GM18526 (cell line): ENCODE measurements around the gene CA12.

Source experiments
- POLR2A ChIP-seq: IDR thresholded peaks from 3 replicates; pipeline ENCODE4 v1.6.1; 2011; ENCODE audit not compliant: insufficient read length; ENCODE audit errors: extremely low read depth

The CA12 gene

DNA sequence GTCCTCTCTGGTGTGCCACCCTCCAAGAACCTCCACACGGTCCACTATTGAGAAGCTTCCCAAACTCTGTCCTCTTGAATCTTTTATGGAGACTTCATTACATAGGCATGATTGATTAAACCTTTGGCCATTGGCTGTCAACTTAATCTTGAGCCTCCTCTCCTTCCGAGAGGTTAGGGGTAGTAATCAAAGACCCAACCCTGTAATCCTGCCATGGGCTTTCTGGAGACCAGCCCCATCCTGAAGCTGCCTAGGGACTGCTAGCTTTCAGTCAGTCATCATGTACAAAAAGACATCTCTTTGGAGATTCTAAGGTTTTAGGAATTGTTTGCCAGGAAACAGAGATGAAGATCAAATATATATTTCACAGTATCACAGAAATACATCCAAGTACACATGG is 67.2 kb downstream of the CA12 start:
- TF ChIP-seq POLR2A, result no peak

DNA sequence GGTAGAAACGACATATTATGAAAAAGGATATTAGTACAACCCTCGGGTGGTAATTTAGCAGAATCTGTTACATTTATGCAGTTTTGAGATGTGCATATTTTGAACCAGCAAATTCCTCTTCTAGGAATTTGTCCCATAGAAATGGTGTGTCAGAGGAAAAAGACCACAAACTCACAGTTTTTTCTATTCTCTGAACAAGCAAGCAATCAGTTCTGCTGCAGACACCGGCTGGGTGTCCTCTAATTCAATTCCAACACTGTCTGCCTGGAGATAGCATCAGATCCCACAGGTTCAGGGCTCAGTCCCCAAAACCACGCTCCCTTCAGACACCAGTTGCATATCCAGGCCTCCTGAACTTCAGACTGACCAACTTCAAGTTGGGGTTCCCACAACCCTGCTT is 67.8 kb downstream of the CA12 start:
- TF ChIP-seq POLR2A, result no peak

DNA sequence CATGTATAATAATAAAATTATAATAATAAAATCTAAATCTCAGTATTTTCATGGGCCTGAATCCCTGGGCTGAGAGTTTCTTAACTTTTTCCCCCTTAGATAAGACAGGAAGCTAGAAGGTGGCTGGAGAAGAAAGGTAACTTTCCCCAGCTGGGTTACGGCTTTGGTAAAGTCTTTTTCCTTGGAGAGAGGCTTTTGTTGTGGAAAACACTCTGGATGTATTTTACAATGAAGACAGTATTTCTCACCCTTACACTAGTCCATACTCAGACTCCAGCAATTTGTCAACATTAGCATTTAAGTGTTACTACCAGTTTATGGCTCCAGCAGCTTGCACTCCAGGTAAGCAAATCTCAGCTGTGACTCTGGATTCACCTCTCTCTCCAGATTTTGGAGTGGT is 69.4 kb downstream of the CA12 start:
- no peak for TF ChIP-seq POLR2A

DNA sequence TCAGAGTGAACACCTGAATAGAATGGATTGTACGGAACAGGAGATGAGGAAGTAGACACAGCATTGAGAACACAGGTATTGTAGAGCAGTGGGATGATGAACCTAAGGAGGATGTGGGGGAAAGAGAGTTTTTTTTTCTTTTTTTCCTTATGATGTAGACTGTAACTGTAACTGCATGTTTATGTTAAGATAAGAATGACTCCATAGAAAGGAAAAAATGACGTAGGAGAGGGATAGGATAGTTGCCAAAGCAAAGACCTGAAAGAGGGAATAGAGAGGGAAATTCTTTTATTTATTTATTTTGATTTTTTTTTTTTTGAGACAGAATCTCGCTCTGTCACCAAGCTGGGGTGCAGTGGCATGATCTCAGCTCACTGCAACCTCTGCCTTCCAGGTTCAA is 71.0 kb downstream of the CA12 start:
- TF ChIP-seq POLR2A, result no peak

DNA sequence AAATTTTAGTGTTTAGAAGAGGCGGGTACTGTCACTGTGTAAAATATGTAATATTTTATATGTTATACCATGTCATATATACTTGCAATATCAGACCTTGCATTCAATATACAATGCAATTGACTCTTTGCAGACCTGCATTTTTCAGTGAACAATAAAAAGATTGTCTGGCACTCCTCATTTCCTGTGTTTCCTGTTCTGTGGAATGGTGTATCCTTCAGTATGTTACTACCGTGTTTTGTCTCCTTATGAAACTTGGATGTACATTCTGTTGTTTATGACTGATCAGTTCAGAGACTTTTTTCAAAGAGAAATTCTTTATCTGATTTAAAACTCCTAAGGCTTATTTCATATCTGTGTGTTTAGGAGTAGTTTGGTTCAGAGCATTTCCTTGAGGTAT is 72.7 kb downstream of the CA12 start:
- no peak for TF ChIP-seq POLR2A

DNA sequence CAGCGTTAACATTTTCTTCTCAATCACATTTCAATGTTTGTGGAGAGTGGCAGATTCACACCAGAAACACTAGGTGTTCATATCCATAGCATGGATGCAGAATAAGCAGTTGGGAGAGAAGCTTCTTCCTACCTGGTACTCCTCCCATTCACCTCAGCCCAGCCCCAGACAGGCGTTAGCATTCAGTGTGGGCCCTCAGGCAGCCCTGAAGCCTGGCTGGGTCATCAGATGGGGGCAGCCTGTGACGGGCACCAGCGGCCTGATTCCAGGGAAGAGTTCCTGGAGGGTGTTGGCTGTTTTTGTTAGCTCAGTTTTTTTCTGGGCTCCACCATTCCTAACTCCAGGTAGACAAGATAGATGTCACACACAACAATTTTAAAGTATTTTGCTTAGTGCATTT is 73.2 kb downstream of the CA12 start:
- TF ChIP-seq POLR2A, result no peak

DNA sequence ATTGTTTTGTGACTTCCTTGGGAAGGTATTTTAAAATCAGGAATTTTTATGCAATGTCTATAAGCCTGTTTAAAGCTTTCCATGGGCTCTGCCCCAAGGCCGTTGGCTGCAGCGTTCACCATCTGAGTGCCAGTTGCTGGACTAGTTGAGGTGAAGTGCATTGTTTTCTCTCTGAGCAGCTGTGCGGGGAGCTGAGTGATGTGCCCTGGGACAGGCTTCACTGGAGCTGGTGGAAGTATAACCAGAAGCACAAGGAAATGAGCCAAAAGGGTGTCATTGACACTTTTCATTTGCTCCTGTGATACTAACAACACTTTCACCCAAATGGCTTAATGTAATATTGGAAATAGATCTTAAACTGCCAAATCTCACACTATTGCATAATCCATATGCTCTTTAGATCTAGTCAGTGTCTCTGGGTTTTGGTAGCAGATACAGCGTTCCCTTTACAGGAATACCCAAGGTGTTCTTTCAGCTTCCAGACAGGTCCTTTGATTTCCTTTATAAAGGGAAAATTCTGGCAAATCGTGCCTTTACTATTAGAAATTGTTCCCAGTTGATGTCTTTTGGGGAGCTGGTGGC is 75.1 kb downstream of the CA12 start:
- TF ChIP-seq POLR2A, result no peak

DNA sequence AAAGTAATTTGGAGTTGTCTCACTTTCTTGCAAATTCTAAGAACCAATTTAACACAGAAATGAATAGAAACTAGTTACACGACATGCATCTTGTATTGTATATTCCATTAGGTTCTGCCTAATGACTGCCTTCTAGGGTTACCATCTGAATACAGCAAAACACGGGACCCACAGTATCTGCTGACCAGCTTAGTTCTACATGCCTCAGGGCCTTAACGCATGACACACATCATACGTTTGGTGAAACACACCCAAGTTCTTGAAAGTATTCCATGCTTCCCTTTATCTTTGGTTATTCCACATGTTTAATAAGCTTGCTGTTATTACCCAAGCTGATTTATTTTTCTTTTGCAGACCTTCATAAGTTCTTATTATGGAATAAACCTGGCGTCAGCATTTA is 76.4 kb downstream of the CA12 start:
- TF ChIP-seq POLR2A, result no peak

DNA sequence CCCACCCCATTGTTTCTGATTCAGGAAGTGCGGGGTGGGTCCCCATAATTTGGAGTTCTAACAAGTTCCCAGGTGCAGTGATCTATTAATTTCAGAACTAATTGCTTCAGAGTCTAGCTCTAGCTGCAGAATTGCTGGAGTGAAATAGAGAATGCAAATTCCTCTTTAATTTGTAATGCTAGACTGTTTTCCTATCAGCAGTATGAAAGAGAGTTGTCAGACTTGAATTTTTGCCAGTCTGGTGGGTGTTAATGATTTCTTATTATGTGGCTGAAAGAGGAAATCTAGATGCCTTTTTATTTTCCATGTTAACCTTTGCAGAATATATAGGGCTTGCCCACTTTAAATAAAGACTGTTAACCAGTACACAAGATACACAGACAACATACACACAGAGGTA is 80.6 kb downstream of the CA12 start:
- TF ChIP-seq POLR2A, result no peak

DNA sequence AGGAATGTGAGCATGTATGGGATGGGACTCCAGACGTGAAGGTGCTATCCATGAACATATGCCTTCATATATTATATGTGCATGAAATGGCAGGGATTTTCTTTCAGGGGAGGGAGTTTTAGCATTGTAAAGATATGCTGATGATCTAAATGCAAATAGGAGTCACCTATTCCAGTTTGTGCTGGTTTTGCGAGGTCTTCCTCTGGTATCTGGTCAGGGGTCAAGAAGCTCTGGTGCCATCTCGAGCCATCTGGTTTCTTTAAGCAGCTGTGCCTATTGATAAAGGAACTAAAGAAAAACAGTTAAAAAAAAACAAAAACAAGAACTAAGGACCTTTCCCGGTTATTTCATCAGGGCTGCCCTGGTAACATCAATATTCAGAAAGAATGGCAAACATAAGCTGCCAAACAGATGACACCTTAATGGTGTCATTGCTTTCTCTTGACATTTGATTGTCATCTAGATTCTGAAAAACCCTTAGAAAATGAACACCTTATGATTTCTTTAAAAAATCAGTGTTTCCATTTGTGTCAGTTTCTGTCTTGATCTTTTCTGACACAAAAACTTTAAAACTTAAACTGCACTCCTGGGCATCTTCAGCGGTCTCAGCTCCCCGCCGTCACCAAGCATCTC is 81.6 kb downstream of the CA12 start:
- TF ChIP-seq POLR2A, result no peak

DNA sequence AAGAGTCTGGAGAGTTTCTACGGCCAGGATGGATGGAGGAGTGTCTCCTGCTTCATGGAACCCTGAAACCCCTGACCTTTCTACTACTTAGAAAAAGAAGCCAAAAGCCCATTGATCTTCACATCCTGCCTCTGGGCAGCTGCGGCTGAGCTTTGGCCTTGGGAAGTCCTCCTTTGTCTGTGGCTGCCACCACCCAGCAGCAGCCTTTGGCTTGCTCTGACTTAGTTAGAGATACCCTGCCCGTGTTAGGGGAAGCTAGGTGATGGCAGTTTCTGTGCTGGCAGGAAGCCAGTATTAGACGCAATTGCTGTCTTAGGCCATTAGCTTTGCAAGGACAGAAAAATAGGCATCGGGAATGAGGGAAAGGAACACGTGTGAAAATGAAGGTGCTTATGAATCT is 85.5 kb downstream of the CA12 start:
- TF ChIP-seq POLR2A, result no peak

DNA sequence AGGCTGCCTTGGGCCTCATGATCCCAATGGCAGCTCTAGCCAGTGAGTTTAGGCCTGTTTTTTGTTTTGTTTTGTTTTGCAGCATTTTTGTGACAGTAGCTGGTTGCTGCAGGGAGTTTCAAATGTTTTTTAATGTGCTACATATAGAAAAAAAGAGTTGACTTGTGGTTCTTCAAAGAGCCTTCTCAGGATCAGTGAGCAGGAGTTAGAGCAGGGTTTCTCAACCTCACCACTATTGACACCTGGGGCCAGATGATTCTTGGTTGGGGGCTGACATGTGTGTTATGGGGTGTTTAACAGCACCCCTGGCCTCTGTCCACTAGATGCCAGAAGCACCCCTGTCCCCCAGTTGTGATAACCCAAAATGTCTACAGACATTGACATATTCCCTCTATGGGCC is 86.3 kb downstream of the CA12 start:
- TF ChIP-seq POLR2A, result no peak

DNA sequence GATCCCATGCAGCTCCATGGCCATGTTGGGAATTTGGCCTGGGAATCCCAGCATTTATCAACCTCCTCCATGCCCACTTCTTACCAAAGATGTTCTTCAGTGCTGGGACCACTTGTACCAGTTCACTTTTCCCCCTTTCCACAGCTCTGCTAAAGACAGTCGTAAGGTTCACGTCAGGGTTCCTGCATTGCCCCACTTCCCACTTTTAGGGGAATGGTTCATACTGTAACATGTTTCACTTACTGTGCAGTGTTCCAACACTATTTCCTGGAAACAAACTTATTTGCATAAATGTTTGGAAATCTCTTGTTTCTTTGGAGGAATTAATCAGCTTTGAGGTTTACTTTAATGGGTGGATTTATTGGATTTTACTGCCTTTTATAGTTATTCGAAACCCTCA is 87.3 kb downstream of the CA12 start:
- TF ChIP-seq POLR2A, result no peak

DNA sequence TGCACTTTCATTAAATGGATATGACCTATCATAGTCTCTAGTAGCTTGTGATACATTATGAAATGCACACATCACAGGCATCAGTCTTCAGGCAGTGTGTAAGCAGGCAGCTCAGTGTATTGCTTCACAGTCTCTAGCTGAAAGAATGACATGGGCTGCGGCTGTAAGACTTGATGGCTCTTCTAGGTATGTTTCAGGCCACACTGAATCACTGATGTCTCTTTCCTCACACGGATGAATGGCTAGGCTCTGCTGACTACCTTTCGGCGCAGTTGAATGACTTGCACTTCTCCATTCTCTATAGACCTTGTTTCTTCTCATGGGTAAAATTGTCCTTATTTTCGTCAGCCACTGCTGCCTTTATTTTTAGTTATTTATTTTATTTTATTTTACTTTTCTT is 88.9 kb downstream of the CA12 start:
- no peak for TF ChIP-seq POLR2A

DNA sequence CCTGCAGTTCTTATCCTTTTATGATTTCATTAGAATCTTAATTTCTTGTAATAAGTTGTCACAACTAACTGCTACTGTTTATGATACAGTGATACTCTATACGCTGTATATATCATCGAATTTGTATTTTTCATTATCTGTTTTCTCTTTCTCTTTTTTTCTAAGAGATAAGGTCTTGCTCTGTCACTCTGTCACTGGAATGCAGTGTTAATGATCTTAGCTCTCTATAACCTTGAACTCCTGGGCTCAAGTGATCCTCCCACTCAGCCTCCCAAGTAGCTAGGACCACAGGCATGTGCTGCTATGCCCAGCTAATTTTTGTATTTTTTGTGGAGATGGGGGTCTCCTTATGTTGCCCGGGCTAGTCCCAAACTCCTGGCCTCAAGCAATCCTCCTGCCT is 89.4 kb downstream of the CA12 start:
- TF ChIP-seq POLR2A, result no peak

DNA sequence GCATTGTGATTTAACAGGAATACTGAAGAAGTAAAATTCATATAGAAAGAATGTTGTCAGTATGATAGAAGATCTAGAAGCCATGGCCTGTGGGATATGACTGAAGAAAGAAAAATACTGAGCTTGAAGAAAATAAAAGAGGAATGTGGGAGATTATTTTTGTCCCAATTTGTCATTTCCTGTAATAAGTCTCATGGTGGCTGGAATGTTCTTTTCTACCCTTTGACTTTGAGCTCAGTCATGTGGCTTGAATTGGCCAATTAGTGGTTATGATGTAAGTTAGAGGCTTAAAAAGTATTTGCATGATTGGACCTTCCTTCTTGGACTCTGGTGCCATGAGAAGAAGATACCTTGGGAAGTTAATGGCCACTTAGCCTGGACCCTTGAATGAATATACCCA is 90.1 kb downstream of the CA12 start:
- no peak for TF ChIP-seq POLR2A

DNA sequence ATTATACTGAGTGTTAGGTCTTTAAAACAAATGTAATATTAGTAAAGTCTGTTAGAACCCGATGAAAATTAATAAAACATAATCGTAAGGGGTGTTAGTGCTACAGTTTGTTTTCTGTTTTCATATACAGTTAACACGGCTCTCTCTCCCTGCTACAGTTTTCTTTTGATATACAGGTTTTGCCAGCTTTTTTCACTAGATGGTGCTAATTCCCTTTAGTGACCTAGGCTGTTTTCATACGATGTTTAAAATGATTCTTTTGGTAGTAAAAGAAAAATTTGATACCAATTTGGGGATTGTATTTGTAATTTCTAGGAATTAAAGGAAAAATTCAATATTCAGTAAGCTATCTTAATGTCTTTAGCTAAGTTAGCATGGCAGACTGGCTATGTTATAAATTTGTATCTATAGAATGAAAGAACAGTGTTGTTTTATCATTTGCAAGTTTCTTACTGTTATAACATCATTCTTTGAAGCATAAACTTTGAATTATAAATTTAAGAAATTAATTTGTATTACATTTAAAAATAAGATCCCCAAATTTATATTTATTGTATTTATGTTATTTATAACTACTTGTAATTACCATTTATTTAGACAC is 92.8 kb downstream of the CA12 start:
- TF ChIP-seq POLR2A, result no peak
